ENCODE results near the gene LGALS13. TPM values are rescaled to one million over a fixed set of nuclear protein-coding genes. Genes with fewer than 3 reads are reported as not detected.

LGALS13 gene
- total RNA-seq, 2 donors from 2014 or later, result not detected

- Mint-ChIP-seq H3K27ac (no peak overlapping the region), H3K36me3 (ENCODE audit: low read depth) (no peaks in the 10 kb centered on the region), H3K27me3 (ENCODE audit: insufficient read depth) (peaks cover 8% of the 10 kb centered on the region), H3K4me1 (no peaks in the 10 kb centered on the region), H3K9me3 (peaks cover 47% of the 10 kb centered on the region), H3K4me3 (no peak overlapping the region)
- no peaks in the 10 kb centered on the region for H3K36me3 ChIP-seq (ENCODE audit: control insufficient read depth, insufficient read depth, low read length)
- H3K27me3 ChIP-seq (ENCODE audit: control insufficient read depth, insufficient read depth, low read length, poor library complexity, severe bottlenecking), result no peaks in the 10 kb centered on the region
- no peak for DNase-seq
- H3K27ac ChIP-seq (ENCODE audit: low read depth, low read length), result no peak overlapping the region
- no peak overlapping the region for H3K9ac ChIP-seq (ENCODE audit: extremely low read depth, low read length, poor library complexity, severe bottlenecking)
- no peaks in the 10 kb centered on the region for H3K4me1 ChIP-seq (ENCODE audit: control insufficient read depth, insufficient read depth, low read length)
- WGBS, 2 experiments (ENCODE audit: insufficient coverage in 1 of 2, insufficient read length in 1 of 2), result 60 to 72% methylated on average over 2 of the region's 2 CpGs
- H3K9me3 ChIP-seq (ENCODE audit: control insufficient read depth, low read length), result peaks cover 21% of the 10 kb centered on the region
- H3K4me3 ChIP-seq (ENCODE audit: low read length), result no peak overlapping the region
- no peak for TF ChIP-seq CTCF (conservative IDR thresholded peaks at IDR 0.05)
Observed at GRCh38 chr19:39613597-39613996, 11.3 kb downstream of the LGALS13 start.

- peaks cover 38% of the 10 kb centered on the region for H3K9me3 Mint-ChIP-seq
- Histone ChIP-seq H3K27me3 (ENCODE audit: control insufficient read depth, insufficient read depth, low read length, poor library complexity, severe bottlenecking) (no peaks in the 10 kb centered on the region), H3K9ac (ENCODE audit: extremely low read depth, low read length, poor library complexity, severe bottlenecking) (no peak overlapping the region), H3K9me3 (ENCODE audit: control insufficient read depth, low read length) (peaks cover 16% of the 10 kb centered on the region), H3K4me1 (ENCODE audit: control insufficient read depth, insufficient read depth, low read length) (no peaks in the 10 kb centered on the region), H3K36me3 (ENCODE audit: control insufficient read depth, insufficient read depth, low read length) (no peaks in the 10 kb centered on the region), H3K4me3 (ENCODE audit: low read length) (no peak overlapping the region), H3K27ac (ENCODE audit: low read depth, low read length) (no peak overlapping the region)
- H3K4me1 Mint-ChIP-seq, result no peaks in the 10 kb centered on the region
- no peak for TF ChIP-seq CTCF (conservative IDR thresholded peaks at IDR 0.05)
- H3K27me3 Mint-ChIP-seq (ENCODE audit: insufficient read depth), result peaks cover 22% of the 10 kb centered on the region
- DNase-seq, result no peak
- no peaks in the 10 kb centered on the region for H3K36me3 Mint-ChIP-seq (ENCODE audit: low read depth)
- no peak overlapping the region for H3K27ac Mint-ChIP-seq
- WGBS, 2 experiments (ENCODE audit: insufficient coverage in 1 of 2, insufficient read length in 1 of 2), result 44% methylated on average over 1 of the region's 1 CpG; no CpG with 5 or more reads in 1 of the 2 experiments
- no peak overlapping the region for H3K4me3 Mint-ChIP-seq
Observed at GRCh38 chr19:39617745-39618144, 15.4 kb downstream of the LGALS13 start.

- Histone ChIP-seq H3K4me3 (ENCODE audit: low read length) (no peak overlapping the region), H3K27me3 (ENCODE audit: control insufficient read depth, insufficient read depth, low read length, poor library complexity, severe bottlenecking) (no peaks in the 10 kb centered on the region), H3K27ac (ENCODE audit: low read depth, low read length) (no peak overlapping the region), H3K9ac (ENCODE audit: extremely low read depth, low read length, poor library complexity, severe bottlenecking) (no peak overlapping the region), H3K9me3 (ENCODE audit: control insufficient read depth, low read length) (no peaks in the 10 kb centered on the region), H3K36me3 (ENCODE audit: control insufficient read depth, insufficient read depth, low read length) (no peaks in the 10 kb centered on the region), H3K4me1 (ENCODE audit: control insufficient read depth, insufficient read depth, low read length) (no peaks in the 10 kb centered on the region)
- Mint-ChIP-seq H3K27me3 (ENCODE audit: insufficient read depth) (peaks cover 18% of the 10 kb centered on the region), H3K4me3 (no peak overlapping the region), H3K27ac (no peak overlapping the region), H3K36me3 (ENCODE audit: low read depth) (no peaks in the 10 kb centered on the region), H3K4me1 (peaks cover 6% of the 10 kb centered on the region), H3K9me3 (no peaks in the 10 kb centered on the region)
- DNase-seq, result peak; percentile 54
- 41 to 43% methylated on average over 5 of the region's 5 CpGs for WGBS, 2 experiments (ENCODE audit: insufficient coverage in 1 of 2, insufficient read length in 1 of 2)
- TF ChIP-seq CTCF (conservative IDR thresholded peaks at IDR 0.05), result no peak
Observed at GRCh38 chr19:39623946-39624345, 21.6 kb downstream of the LGALS13 start.
